Subcutaneous preadipocyte (primary cell): ENCODE data around the gene DDX1. TPM values are rescaled to one million over a fixed set of nuclear protein-coding genes. Genes with fewer than 3 reads are reported as not detected.

ENCODE experiments used
- total RNA-seq: library from RNA; depleted of rRNA; stranded (reverse); fragments of >200 nt; gene quantifications from 2 replicates; pipeline ENCODE4 v1.2.3, GENCODE V29; 2012

Gene DDX1
- total RNA-seq: 62.1 and 67.1 TPM in 2 replicates

DNA sequence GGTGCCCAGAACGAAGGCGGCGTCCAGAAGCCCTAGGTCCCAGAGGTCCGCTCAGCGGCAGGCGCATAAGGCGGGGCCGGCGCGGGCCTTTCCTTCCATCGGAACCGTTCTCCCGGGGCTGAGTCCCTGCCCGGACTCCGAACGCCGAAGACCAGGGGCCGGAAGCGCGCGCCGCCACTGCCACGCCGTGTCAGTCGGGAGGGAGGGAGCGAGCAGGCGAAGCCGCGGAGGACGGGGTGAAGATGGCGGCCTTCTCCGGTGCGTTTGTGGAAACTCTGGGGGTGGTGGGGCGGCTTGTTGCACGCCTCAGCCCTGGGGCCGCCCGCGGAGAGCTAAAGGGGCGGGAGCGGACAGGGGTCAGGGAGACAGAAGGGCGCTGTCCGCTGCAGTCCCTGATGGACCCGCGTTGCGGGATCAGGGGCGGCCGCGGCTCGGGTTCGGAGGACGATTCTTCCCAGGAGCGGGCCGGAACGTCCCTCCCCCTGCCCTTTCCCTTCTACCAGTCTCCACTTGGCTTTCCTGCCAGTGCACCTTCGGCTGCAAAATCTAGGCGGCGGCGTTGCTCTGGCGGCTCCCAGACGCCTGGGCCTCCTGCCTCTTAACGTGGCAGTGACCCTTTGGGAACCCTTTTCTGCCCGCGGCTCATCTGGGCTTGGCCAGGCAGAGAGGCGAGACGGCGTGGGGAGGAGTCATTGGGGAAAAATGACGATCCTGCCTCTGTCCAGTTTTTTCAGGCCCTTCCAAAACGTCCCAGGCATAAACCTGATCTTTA is at the start of gene DDX1:
TSS of gene DDX1 (plus strand) at position 177 of the 772 bp plus-strand sequence. CDS start at position 243, 66 bp downstream.

DNA sequence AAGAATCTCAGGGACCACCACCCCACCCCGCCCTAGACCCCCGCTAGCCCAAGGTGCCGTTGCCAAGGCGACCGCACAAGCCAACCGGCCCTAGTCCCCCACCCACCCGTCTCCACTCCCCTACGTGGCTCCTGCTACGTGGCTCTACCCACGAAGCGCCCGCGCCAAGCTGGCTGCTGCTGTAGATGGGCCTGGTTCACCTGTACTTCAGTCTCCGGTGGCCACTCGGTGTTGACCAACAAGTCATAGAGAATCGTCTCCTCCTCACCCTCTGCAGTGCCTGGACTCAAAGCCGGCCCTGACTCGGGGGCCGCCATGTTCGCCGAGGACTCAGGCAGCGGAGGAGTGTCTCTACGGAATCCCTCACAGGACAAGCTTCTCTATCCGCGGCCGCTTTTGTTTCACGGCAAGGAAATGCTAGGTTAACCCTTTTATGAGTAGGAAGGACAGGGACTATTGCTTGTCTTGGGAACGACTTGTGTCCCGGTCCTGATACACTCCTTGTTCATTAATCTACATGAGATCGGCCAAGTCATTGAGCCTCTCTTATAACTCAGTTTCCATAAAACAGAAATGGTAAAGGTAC is 30.6 kb upstream of the DDX1 start, which contains the start of gene NBAS:
TSS of gene NBAS (minus strand) at position 347 of the 586 bp plus-strand sequence. CDS start at position 317, 30 bp downstream.

Other genes with a start within 250 kb of the DDX1 start
- 65.8 and 80.9 TPM in 2 replicates for gene NBAS, start 30.5 kb upstream of the DDX1 start, total RNA-seq